Upper lobe of left lung (tissue), 4 donors: ENCODE results near the gene NDUFB1.

Experiments
- EP300 ChIP-seq, 4 donors: sonication (generic); formaldehyde crosslinking; IDR thresholded peaks; one replicate each; pipeline ENCODE4 v1.5.1; 2017; ENCODE audit warnings: antibody characterized with exemption in 4 of 4, control low read depth in 2 of 4
- POLR2A ChIP-seq, 4 donors: fragments of 450-650 bp; IDR thresholded peaks; one replicate each; pipeline ENCODE4 v1.5.1; 2016 to 2017; ENCODE audit warnings: antibody characterized with exemption in 4 of 4, mild to moderate bottlenecking in 2 of 4
- POLR2AphosphoS5 ChIP-seq, 2 donors: sonication (generic); formaldehyde crosslinking; IDR thresholded peaks; one replicate each; pipeline ENCODE4 v1.5.1; 2017; ENCODE audit warnings: antibody characterized with exemption in 2 of 2
- TF ChIP-seq, protein P1 (sequence below), 6 experiments: fragments of 450-650 bp in 4 of 6; fragments of 200-600 bp in 2 of 6; sonication (generic) in 2 of 6; IDR thresholded peaks; one replicate each; pipeline ENCODE4 v1.5.1; 2016 to 2019; ENCODE audit warnings: antibody characterized with exemption in 6 of 6

GRCh38 chr14:92154283-92154942 lies 32.9 kb upstream of the NDUFB1 start:
- TF ChIP-seq, protein P1, sequence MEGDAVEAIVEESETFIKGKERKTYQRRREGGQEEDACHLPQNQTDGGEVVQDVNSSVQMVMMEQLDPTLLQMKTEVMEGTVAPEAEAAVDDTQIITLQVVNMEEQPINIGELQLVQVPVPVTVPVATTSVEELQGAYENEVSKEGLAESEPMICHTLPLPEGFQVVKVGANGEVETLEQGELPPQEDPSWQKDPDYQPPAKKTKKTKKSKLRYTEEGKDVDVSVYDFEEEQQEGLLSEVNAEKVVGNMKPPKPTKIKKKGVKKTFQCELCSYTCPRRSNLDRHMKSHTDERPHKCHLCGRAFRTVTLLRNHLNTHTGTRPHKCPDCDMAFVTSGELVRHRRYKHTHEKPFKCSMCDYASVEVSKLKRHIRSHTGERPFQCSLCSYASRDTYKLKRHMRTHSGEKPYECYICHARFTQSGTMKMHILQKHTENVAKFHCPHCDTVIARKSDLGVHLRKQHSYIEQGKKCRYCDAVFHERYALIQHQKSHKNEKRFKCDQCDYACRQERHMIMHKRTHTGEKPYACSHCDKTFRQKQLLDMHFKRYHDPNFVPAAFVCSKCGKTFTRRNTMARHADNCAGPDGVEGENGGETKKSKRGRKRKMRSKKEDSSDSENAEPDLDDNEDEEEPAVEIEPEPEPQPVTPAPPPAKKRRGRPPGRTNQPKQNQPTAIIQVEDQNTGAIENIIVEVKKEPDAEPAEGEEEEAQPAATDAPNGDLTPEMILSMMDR (IDR thresholded peaks at IDR 0.05), result no peak
- TF ChIP-seq POLR2AphosphoS5 (IDR thresholded peaks at IDR 0.05) (no peak), EP300 (IDR thresholded peaks at IDR 0.05) (no peak), POLR2A (IDR thresholded peaks at IDR 0.05) (no peak)
